Endothelial cell of umbilical vein (primary cell): Measurements from ENCODE around the gene PDLIM1.

Experiments
- CTCF ChIP-seq, 2 donors: IDR thresholded peaks; 1 replicate in 1 of 2; 2 replicates in 1 of 2; pipeline ENCODE4 v1.5.1; 2011; ENCODE audit warnings: low read length in 2 of 2, mild to moderate bottlenecking in 2 of 2, moderate library complexity in 2 of 2, control low read depth in 1 of 2, inconsistent platforms in 1 of 2, low read depth in 1 of 2; ENCODE audit not compliant: insufficient read depth in 1 of 2; ENCODE audit errors: extremely low read depth in 1 of 2
- FOS ChIP-seq: IDR thresholded peaks from 2 replicates; pipeline ENCODE4 v1.6.1; 2011; ENCODE audit warnings: mild to moderate bottlenecking, low read length, moderate library complexity, borderline replicate concordance; ENCODE audit not compliant: insufficient read depth
- POLR2A ChIP-seq: IDR thresholded peaks from 2 replicates; pipeline ENCODE4 v1.6.1; 2012; ENCODE audit warnings: low read depth, mild to moderate bottlenecking, control low read depth, low read length
- POLR2AphosphoS5 ChIP-seq: IDR thresholded peaks from 2 replicates; pipeline ENCODE4 v1.6.1; 2012; ENCODE audit warnings: low read depth, mild to moderate bottlenecking, control low read depth, low read length, moderate library complexity; ENCODE audit not compliant: insufficient read depth

GRCh38 chr10:95300022-95300539, 9.3 kb upstream of the PDLIM1 start:
- TF ChIP-seq CTCF (IDR thresholded peaks at IDR 0.05; ENCODE audit: extremely low read depth in 1 of 2, insufficient read depth in 1 of 2, low read depth in 1 of 2, low read length in 2 of 2) (no peak), POLR2A (no peak), POLR2AphosphoS5 (no peak), FOS (no peak)
